Stimulated activated CD4-positive, alpha-beta T cell treated with anti-CD3 and anti-CD28 coated beads, Interleukin-12 subunit alpha, Interleukin-12 subunit beta, amount 100 ng/mL, for 4 hours (primary cell): ENCODE data around the gene TCP11X1.
"Not testable (repeated sequence)": the region's sequence is repeated elsewhere in the genome, so short reads cannot be mapped to it uniquely, and the experiment has no call there.

Experiments used
- DNase-seq: peaks from one replicate; pipeline ENCODE4 v3.0.0-alpha.2; 2020

Gene TCP11X1

GRCh38 chrX:102214986-102215385 is at the start of gene TCP11X1:
TCP11X1 (plus strand) TSS chrX:102215301.
- DNase-seq, result not testable (repeated sequence)

- no peak for DNase-seq
Measured at GRCh38 chrX:102185967-102186720, 29.0 kb upstream of the TCP11X1 start.

GRCh38 chrX:102207940-102208339 is 7.2 kb upstream of the TCP11X1 start:
- not testable (repeated sequence) for DNase-seq

- not testable (repeated sequence) for DNase-seq
Measured at GRCh38 chrX:102216497-102216896, 1.4 kb downstream of the TCP11X1 start.

- DNase-seq, result not testable (repeated sequence)
Measured at GRCh38 chrX:102235678-102236077, 20.6 kb downstream of the TCP11X1 start.

GRCh38 chrX:102240265-102240664 is 25.2 kb downstream of the TCP11X1 start:
- not testable (repeated sequence) for DNase-seq

- DNase-seq, result not testable (repeated sequence)
Measured at GRCh38 chrX:102246893-102247292, 31.8 kb downstream of the TCP11X1 start, which contains the start of gene NXF2. NXF2 (plus strand) TSS chrX:102247167; CDS start chrX:102307079, 59,912 bp downstream.

- not testable (repeated sequence) for DNase-seq
Measured at GRCh38 chrX:102272231-102272630, 57.1 kb downstream of the TCP11X1 start.
